GM23338 (cell line): ENCODE data around the gene AAGAB. TPM values are rescaled to one million over a fixed set of nuclear protein-coding genes. Genes with fewer than 3 reads are reported as not detected.

Experiments used
- ATAC-seq: fragments of 200-7000 bp; cut with Tn5 transposase; 3 replicates; pipeline ENCODE4 v1.9.1; 2020
- DNase-seq: peaks from one replicate; pipeline ENCODE4 v3.0.0-alpha.2; 2015; ENCODE audit warnings: low spot score
- H2AFZ ChIP-seq: fragments of 200-600 bp; sonication (generic); 2 replicates; pipeline ENCODE4 v1.8.0; 2016; ENCODE audit warnings: antibody characterized with exemption, mild to moderate bottlenecking, moderate library complexity
- H3F3A ChIP-seq: fragments of 200-600 bp; sonication (generic); replicated peaks from 2 replicates; pipeline ENCODE4 v1.8.0; 2017; ENCODE audit warnings: antibody characterized with exemption, mixed run types, low read depth
- H3K27ac ChIP-seq: fragments of 200-600 bp; sonication (generic); 2 replicates; pipeline ENCODE4 v1.6.1; 2016; ENCODE audit warnings: low read depth
- H3K27me3 ChIP-seq: fragments of 200-600 bp; sonication (generic); 2 replicates; pipeline ENCODE4 v1.8.0; 2016; ENCODE audit warnings: mild to moderate bottlenecking, mixed run types, moderate library complexity; ENCODE audit not compliant: insufficient read depth
- H3K36me3 ChIP-seq: fragments of 200-600 bp; sonication (generic); 2 replicates; pipeline ENCODE4 v1.8.0; 2016; ENCODE audit warnings: mild to moderate bottlenecking; ENCODE audit not compliant: insufficient read depth
- H3K4me1 ChIP-seq: fragments of 200-600 bp; sonication (generic); 2 replicates; pipeline ENCODE4 v1.8.0; 2016; ENCODE audit warnings: mild to moderate bottlenecking, moderate library complexity; ENCODE audit not compliant: insufficient read depth
- H3K4me2 ChIP-seq: fragments of 200-600 bp; sonication (generic); 2 replicates; pipeline ENCODE4 v1.7.1; 2017; ENCODE audit warnings: mixed run types
- H3K4me3 ChIP-seq: fragments of 200-600 bp; sonication (generic); 2 replicates; pipeline ENCODE4 v1.6.1; 2016; ENCODE audit warnings: mixed run types
- H3K79me2 ChIP-seq: fragments of 200-600 bp; sonication (generic); replicated peaks from 2 replicates; pipeline ENCODE4 v1.8.0; 2017; ENCODE audit warnings: mild to moderate bottlenecking; ENCODE audit not compliant: insufficient read depth
- H3K9me2 ChIP-seq: fragments of 200-600 bp; sonication (generic); 2 replicates; pipeline ENCODE4 v1.8.0; 2017; ENCODE audit not compliant: insufficient read depth
- H4K20me1 ChIP-seq: fragments of 200-600 bp; sonication (generic); replicated peaks from 2 replicates; pipeline ENCODE4 v1.8.0; 2017; ENCODE audit warnings: mild to moderate bottlenecking; ENCODE audit not compliant: insufficient read depth
- H3K27ac Mint-ChIP-seq: 2 replicates; pipeline ENCODE4 v1.8.0; 2020; ENCODE audit warnings: inconsistent platforms, mild to moderate bottlenecking, moderate library complexity, mixed read lengths
- H3K27me3 Mint-ChIP-seq: 3 replicates; pipeline ENCODE4 v1.8.0; 2022; ENCODE audit warnings: low read depth, mild to moderate bottlenecking, moderate library complexity, mixed read lengths, inconsistent platforms; ENCODE audit not compliant: insufficient read depth, poor library complexity
- H3K36me3 Mint-ChIP-seq: 3 replicates; pipeline ENCODE4 v1.8.0; 2021; ENCODE audit warnings: low read depth, mild to moderate bottlenecking, inconsistent platforms, moderate library complexity, mixed read lengths
- H3K4me1 Mint-ChIP-seq: 3 replicates; pipeline ENCODE4 v1.8.0; 2020; ENCODE audit warnings: mild to moderate bottlenecking, inconsistent platforms, mixed read lengths
- H3K4me3 Mint-ChIP-seq: 3 replicates; pipeline ENCODE4 v1.8.0; 2021; ENCODE audit warnings: moderate library complexity, mild to moderate bottlenecking, inconsistent platforms, mixed read lengths
- H3K9me3 Mint-ChIP-seq: 3 replicates; pipeline ENCODE4 v1.8.0; 2020; ENCODE audit warnings: moderate library complexity, mild to moderate bottlenecking, inconsistent platforms, mixed read lengths
- CTCF ChIP-seq, 2 experiments: fragments of 200-600 bp in 1 of 2; sonication (generic) in 1 of 2; conservative IDR thresholded peaks; 2 replicates each; pipeline versions ENCODE4 v1.5.1 to v1.6.1; 2016 to 2017; ENCODE audit warnings: antibody characterized with exemption in 2 of 2, low read depth in 2 of 2, mild to moderate bottlenecking in 2 of 2, moderate library complexity in 1 of 2
- EZH2 ChIP-seq: fragments of 200-600 bp; sonication (generic); IDR thresholded peaks from one replicate; pipeline ENCODE4 v1.8.0; 2017; ENCODE audit warnings: antibody characterized with exemption, mild to moderate bottlenecking, low read depth; ENCODE audit not compliant: unreplicated experiment
- NANOG ChIP-seq: IDR thresholded peaks from 2 replicates; pipeline ENCODE4 v1.6.1; 2016; ENCODE audit warnings: antibody characterized with exemption, borderline replicate concordance
- STAT1 ChIP-seq: IDR thresholded peaks from one replicate; pipeline ENCODE4 v1.6.1; 2016; ENCODE audit warnings: antibody characterized with exemption; ENCODE audit not compliant: unreplicated experiment
- ZNF462 ChIP-seq: fragments of 250-450 bp; sonication (Bioruptor Pico); IDR thresholded peaks from 2 replicates; pipeline ENCODE4 v1.5.0; 2020; ENCODE audit warnings: mild to moderate bottlenecking, moderate library complexity
- polyA plus RNA-seq: library from polyadenylated mRNA; unstranded; fragments of >200 nt; fragmentation: Nextera tagmentation; extraction: Ambion mirVana; gene quantifications from 2 replicates; pipeline ENCODE4 v1.2.1, GENCODE V29; 2016
- total RNA-seq: library from RNA; depleted of rRNA; stranded (reverse); fragments of >200 nt; shearing (Covaris generic); gene quantifications from 2 replicates; pipeline ENCODE4 v1.2.3, GENCODE V29; 2014

The AAGAB gene
- total and polyA plus RNA-seq, 2 experiments from 2014 or later = 20.8 to 42.8 TPM

- TF ChIP-seq ZNF462 (CRISPR knock-in tag) (no peak), EZH2 (no peak), CTCF (conservative IDR thresholded peaks at IDR 0.05; ENCODE audit: low read depth in 2 of 2) (no peak), NANOG (no peak)
Observed at GRCh38 chr15:67183443-67184169, 70.9 kb downstream of the AAGAB start (continued).

- Mint-ChIP-seq H3K4me1 (peaks cover 16% of the 10 kb centered on the region), H3K4me3 (no peak overlapping the region), H3K9me3 (no peaks in the 10 kb centered on the region), H3K27ac (no peak overlapping the region), H3K27me3 (peaks cover 10% of the 10 kb centered on the region), H3K36me3 (no peaks in the 10 kb centered on the region; the same call in 2 of the 3 replicates)
- no peaks in the 10 kb centered on the region for H4K20me1 ChIP-seq
- no peak overlapping the region for H3K4me3 ChIP-seq
- TF ChIP-seq CTCF (conservative IDR thresholded peaks at IDR 0.05; ENCODE audit: low read depth in 2 of 2) (peak in 1 of 2 experiments; percentile 60; a peak in 2 of 4 replicates), STAT1 (no peak)
- H3K79me2 ChIP-seq = no peaks in the 10 kb centered on the region
- H3K27ac ChIP-seq = no peak overlapping the region
- H3K36me3 ChIP-seq = no peaks in the 10 kb centered on the region
- no peak overlapping the region for H3K4me2 ChIP-seq
- no peak for DNase-seq
- H3K27me3 ChIP-seq = no peaks in the 10 kb centered on the region
- H3F3A ChIP-seq = no peaks in the 10 kb centered on the region
- ATAC-seq = peak; percentile 25; the same call in 1 of the 3 replicates
- peaks cover 4% of the 10 kb centered on the region; the same call in 1 of the 2 replicates for H3K4me1 ChIP-seq
- H2AFZ ChIP-seq = no peak overlapping the region
- H3K9me2 ChIP-seq = no peaks in the 10 kb centered on the region
Observed at GRCh38 chr15:67181221-67181639, 73.2 kb downstream of the AAGAB start.
